ENCODE measurements around the gene TMEM140.

- TF ChIP-seq SPI1 (IDR thresholded peaks at IDR 0.05; ENCODE audit: low read depth, low read length) = no peak
- no peak for TF ChIP-seq POLR2A (IDR thresholded peaks at IDR 0.05; ENCODE audit: low read depth, low read length)
- TF ChIP-seq TAF1 (IDR thresholded peaks at IDR 0.05; ENCODE audit: low read depth, low read length) = no peak
Measured at GRCh38 chr7:135215180-135215579, 67.3 kb downstream of the TMEM140 start.
